DND-41 (cell line): ENCODE measurements around the gene EPHA7.

Experiments used
- ATAC-seq: fragments of 200-7000 bp; cut with Tn5 transposase; 3 replicates; pipeline ENCODE4 v1.9.1; 2021; ENCODE audit warnings: low read depth; ENCODE audit not compliant: insufficient read depth
- DNase-seq: peaks from one replicate; pipeline ENCODE4 v3.0.0-alpha.2; 2020
- H2AFZ ChIP-seq: 2 replicates; pipeline ENCODE4 v1.6.0; 2012; ENCODE audit warnings: low read depth, low read length
- H3K27ac ChIP-seq: 2 replicates; pipeline ENCODE4 v1.5.1; 2012; ENCODE audit warnings: low read length, inconsistent platforms
- H3K27me3 ChIP-seq: fragments of 200-600 bp; sonication (generic); 2 replicates; pipeline ENCODE4 v1.6.0; 2012; ENCODE audit warnings: low read length, mild to moderate bottlenecking, inconsistent platforms; ENCODE audit not compliant: insufficient read depth, poor library complexity
- H3K36me3 ChIP-seq: 2 replicates; pipeline ENCODE4 v1.5.1; 2012; ENCODE audit warnings: low read length, inconsistent platforms; ENCODE audit not compliant: insufficient read depth
- H3K4me1 ChIP-seq: 2 replicates; pipeline ENCODE4 v1.5.1; 2012; ENCODE audit warnings: mild to moderate bottlenecking, low read length; ENCODE audit not compliant: insufficient read depth
- H3K4me2 ChIP-seq: 2 replicates; pipeline ENCODE4 v1.6.0; 2012; ENCODE audit warnings: mild to moderate bottlenecking, moderate library complexity, low read length, inconsistent platforms; ENCODE audit not compliant: insufficient read depth
- H3K4me3 ChIP-seq, 2 experiments: fragments of 200-600 bp in 1 of 2; shearing (Covaris generic) in 1 of 2; 2 replicates each; pipeline ENCODE4 v1.5.1; 2012 to 2016; ENCODE audit warnings: inconsistent platforms in 2 of 2, low read length in 2 of 2, mild to moderate bottlenecking in 2 of 2, low read depth in 1 of 2, moderate library complexity in 1 of 2
- H3K79me2 ChIP-seq: 2 replicates; pipeline ENCODE4 v1.6.0; 2012; ENCODE audit warnings: low read length, inconsistent platforms; ENCODE audit not compliant: insufficient read depth
- H3K9ac ChIP-seq: 2 replicates; pipeline ENCODE4 v1.6.0; 2012; ENCODE audit warnings: low read depth, mild to moderate bottlenecking, inconsistent platforms, low read length, moderate library complexity
- H3K9me3 ChIP-seq: 2 replicates; pipeline ENCODE4 v1.5.1; 2012; ENCODE audit warnings: low read length, moderate library complexity, mild to moderate bottlenecking, inconsistent platforms; ENCODE audit not compliant: insufficient read depth, severe bottlenecking
- H4K20me1 ChIP-seq: 2 replicates; pipeline ENCODE4 v1.6.0; 2012; ENCODE audit warnings: low read length; ENCODE audit not compliant: insufficient read depth
- CTCF ChIP-seq: IDR thresholded peaks from 2 replicates; pipeline ENCODE4 v1.5.1; 2012; ENCODE audit warnings: borderline replicate concordance, low read length, moderate library complexity, mild to moderate bottlenecking; ENCODE audit not compliant: poor library complexity, severe bottlenecking; ENCODE audit errors: extremely low read depth
- EZH2 ChIP-seq: IDR thresholded peaks from 3 replicates; pipeline ENCODE4 v1.6.1; 2012; ENCODE audit warnings: borderline replicate concordance, low read depth, mild to moderate bottlenecking, moderate library complexity, low read length, inconsistent platforms; ENCODE audit not compliant: severe bottlenecking

The EPHA7 gene

GRCh38 chr6:93371756-93372155 is 47.6 kb downstream of the EPHA7 start:
- no peak for TF ChIP-seq EZH2
- TF ChIP-seq CTCF, result no peak
- Histone ChIP-seq H3K4me1 (no peaks in the 10 kb centered on the region), H3K36me3 (no peaks in the 10 kb centered on the region), H3K79me2 (no peaks in the 10 kb centered on the region), H3K4me3 (no peak overlapping the region), H4K20me1 (no peaks in the 10 kb centered on the region), H3K27me3 (no peaks in the 10 kb centered on the region), H2AFZ (no peak overlapping the region), H3K27ac (no peak overlapping the region), H3K9me3 (no peaks in the 10 kb centered on the region), H3K9ac (no peak overlapping the region), H3K4me2 (no peak overlapping the region)
- DNase-seq, result no peak
- ATAC-seq, result no peak

GRCh38 chr6:93369586-93370134 is 49.7 kb downstream of the EPHA7 start:
- H3K36me3 ChIP-seq, result no peaks in the 10 kb centered on the region

GRCh38 chr6:93366506-93366905 is 52.9 kb downstream of the EPHA7 start:
- ATAC-seq, result no peak
- no peak overlapping the region for H3K4me2 ChIP-seq
- no peaks in the 10 kb centered on the region for H3K27me3 ChIP-seq
- no peak overlapping the region for H3K9ac ChIP-seq
- no peak for DNase-seq
- H2AFZ ChIP-seq, result no peak overlapping the region
- no peaks in the 10 kb centered on the region for H3K79me2 ChIP-seq
- H3K4me1 ChIP-seq, result no peaks in the 10 kb centered on the region
- H3K36me3 ChIP-seq, result no peaks in the 10 kb centered on the region
- TF ChIP-seq CTCF, result no peak
- TF ChIP-seq EZH2, result no peak
- no peaks in the 10 kb centered on the region for H3K9me3 ChIP-seq
- H3K27ac ChIP-seq, result no peak overlapping the region
- no peaks in the 10 kb centered on the region for H4K20me1 ChIP-seq
- no peak overlapping the region for H3K4me3 ChIP-seq

More at GRCh38 chr6:93369586-93370134, 49.7 kb downstream of the EPHA7 start:
- H3K4me2 ChIP-seq, result no peak overlapping the region
- H3K4me1 ChIP-seq, result no peaks in the 10 kb centered on the region
- TF ChIP-seq CTCF (no peak), EZH2 (no peak)
- no peaks in the 10 kb centered on the region for H3K9me3 ChIP-seq
- no peaks in the 10 kb centered on the region for H3K27me3 ChIP-seq
- no peaks in the 10 kb centered on the region for H3K79me2 ChIP-seq
- H2AFZ ChIP-seq, result no peak overlapping the region
- no peaks in the 10 kb centered on the region for H4K20me1 ChIP-seq
- H3K27ac ChIP-seq, result no peak overlapping the region
- no peak for DNase-seq
- H3K4me3 ChIP-seq, result no peak overlapping the region
- H3K9ac ChIP-seq, result no peak overlapping the region
- ATAC-seq, result no peak

- Histone ChIP-seq H3K27me3 (no peaks in the 10 kb centered on the region), H3K27ac (no peak overlapping the region), H3K4me2 (no peak overlapping the region), H3K4me1 (no peaks in the 10 kb centered on the region), H3K4me3 (no peak overlapping the region), H3K79me2 (no peaks in the 10 kb centered on the region), H3K36me3 (no peaks in the 10 kb centered on the region), H3K9me3 (no peaks in the 10 kb centered on the region), H4K20me1 (no peaks in the 10 kb centered on the region), H2AFZ (no peak overlapping the region), H3K9ac (no peak overlapping the region)
- DNase-seq, result no peak
- ATAC-seq, result no peak
- no peak for TF ChIP-seq EZH2
- no peak for TF ChIP-seq CTCF
Observed at GRCh38 chr6:93365445-93365844, 53.9 kb downstream of the EPHA7 start.
